Natural killer cell (primary cell): ENCODE measurements around the gene ADRA2C. TPM values are rescaled to one million over a fixed set of nuclear protein-coding genes. Genes with fewer than 3 reads are reported as not detected.

Experiments
- ATAC-seq, 3 donors: fragments of 150-1000 bp in 2 of 3; fragments of 200-7000 bp in 1 of 3; cut with Tn5 transposase; 1 replicate in 1 of 3; 2 replicates in 2 of 3; pipeline ENCODE4 v1.10.0; 2021; ENCODE audit warnings: mild to moderate bottlenecking in 2 of 3, moderate library complexity in 2 of 3
- DNase-seq, 2 donors: peaks; one replicate each; pipeline versions ENCODE4 v3.0.0 to v3.0.0-alpha.2; 2013 to 2021; ENCODE audit warnings: mixed read lengths in 1 of 2
- H3K27ac ChIP-seq: one replicate; pipeline ENCODE4 v1.5.1; 2013; ENCODE audit warnings: mild to moderate bottlenecking, low read length
- H3K27me3 ChIP-seq: one replicate; pipeline ENCODE4 v1.6.1; 2013; ENCODE audit warnings: low read length; ENCODE audit not compliant: control insufficient read depth, insufficient read depth
- H3K36me3 ChIP-seq: one replicate; pipeline ENCODE4 v1.6.1; 2013; ENCODE audit warnings: low read length; ENCODE audit not compliant: control insufficient read depth, insufficient read depth
- H3K4me1 ChIP-seq: one replicate; pipeline ENCODE4 v1.6.1; 2013; ENCODE audit warnings: low read length; ENCODE audit not compliant: control insufficient read depth, insufficient read depth
- H3K4me3 ChIP-seq: one replicate; pipeline ENCODE4 v1.5.1; 2013; ENCODE audit warnings: low read length
- H3K9me3 ChIP-seq: one replicate; pipeline ENCODE4 v1.6.1; 2013; ENCODE audit warnings: low read length; ENCODE audit not compliant: control insufficient read depth, insufficient read depth
- H3K27ac Mint-ChIP-seq, 2 donors: one replicate each; pipeline ENCODE4 v1.8.0; 2022; ENCODE audit warnings: mild to moderate bottlenecking in 2 of 2, mixed read lengths in 2 of 2, moderate library complexity in 1 of 2
- H3K27me3 Mint-ChIP-seq, 2 donors: one replicate each; pipeline ENCODE4 v1.8.0; 2022; ENCODE audit warnings: low read depth in 2 of 2, mixed read lengths in 2 of 2
- H3K36me3 Mint-ChIP-seq: one replicate; pipeline ENCODE4 v1.8.0; 2022; ENCODE audit warnings: mixed read lengths
- H3K4me1 Mint-ChIP-seq, 2 donors: one replicate each; pipeline ENCODE4 v1.8.0; 2022; ENCODE audit warnings: mixed read lengths in 2 of 2
- H3K4me3 Mint-ChIP-seq: one replicate; pipeline ENCODE4 v1.8.0; 2022; ENCODE audit warnings: mild to moderate bottlenecking, moderate library complexity, mixed read lengths
- H3K9me3 Mint-ChIP-seq, 2 donors: one replicate each; pipeline ENCODE4 v1.8.0; 2022; ENCODE audit warnings: mixed read lengths in 2 of 2
- WGBS: methylation state at CpG from one replicate; pipeline ENCODE4 v1.1.7; 2013; ENCODE audit warnings: missing lambda C conversion rate; ENCODE audit not compliant: insufficient coverage; 5-methylcytosine and 5-hydroxymethylcytosine counted together
- intact Hi-C: fragments of 100-400 bp; cut with micrococcal nuclease; formaldehyde crosslinking; loops from one replicate; pipeline ENCODE4 v1.14.2; 2022
- total RNA-seq, 4 donors: library from RNA; stranded (reverse); fragments of 120-200 nt in 1 of 4; gene quantifications; one replicate each; pipeline versions ENCODE4 v1.2.3 to v1.2.4, GENCODE V29; 2013 to 2022
- TF ChIP-seq, protein P1 (sequence below): fragments of 200-600 bp; IDR thresholded peaks from one replicate; pipeline ENCODE4 v1.8.0; 2022; ENCODE audit warnings: antibody characterized with exemption

The ADRA2C gene
- total RNA-seq, 3 donors from 2014 or later (not counting 1 experiment from before 2014, with no cell fraction given), result not detected

DNA sequence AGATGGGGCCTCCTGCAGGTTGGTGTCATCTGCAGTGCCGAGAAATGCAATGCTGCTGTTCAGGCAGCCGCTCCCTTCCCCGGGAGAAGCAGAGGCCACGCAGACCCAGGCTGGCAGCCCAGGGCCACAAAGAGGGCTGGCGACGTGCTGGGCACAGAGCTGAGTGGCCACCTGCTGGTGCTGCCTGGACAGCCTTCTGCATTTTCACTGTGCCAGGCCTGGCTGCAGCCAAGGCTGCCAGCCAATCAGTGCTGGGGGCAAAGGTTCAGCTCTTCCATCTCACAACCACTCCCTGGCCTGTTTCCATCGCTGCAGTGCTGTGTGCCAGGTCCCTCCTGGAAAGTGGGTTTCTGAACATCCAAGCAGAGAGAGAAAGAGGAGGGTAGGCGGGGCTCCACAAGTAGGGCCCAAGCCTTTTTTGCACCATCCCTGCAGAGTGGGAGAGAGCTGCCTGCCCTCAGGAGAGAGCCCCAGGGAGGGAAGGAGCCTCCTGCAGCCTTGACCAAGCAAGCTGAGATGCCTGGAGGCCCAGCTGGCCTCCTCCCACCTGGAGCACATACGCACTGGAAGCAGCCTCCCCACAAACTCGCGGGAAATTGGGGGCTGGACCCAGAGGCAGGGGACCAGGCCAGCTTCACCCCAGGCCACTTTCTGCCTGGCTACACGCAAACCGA lies 20.1 kb downstream of the ADRA2C start:
- Mint-ChIP-seq H3K36me3 (no peaks in the 10 kb centered on the region), H3K9me3 (no peaks in the 10 kb centered on the region), H3K27me3 (peaks cover 10 to 11% of the 10 kb centered on the region in 2 donors), H3K4me1 (no peaks in the 10 kb centered on the region), H3K4me3 (no peak overlapping the region), H3K27ac (no peak overlapping the region)
- WGBS, result 84% methylated on average over 13 of the region's 13 CpGs
- no peak overlapping the region for H3K4me3 ChIP-seq
- intact Hi-C loops, result no loop called here
- no peaks in the 10 kb centered on the region for H3K36me3 ChIP-seq
- H3K4me1 ChIP-seq, result no peaks in the 10 kb centered on the region
- DNase-seq (no peak), ATAC-seq (no peak)
- H3K27me3 ChIP-seq, result no peaks in the 10 kb centered on the region
- peaks cover 4% of the 10 kb centered on the region for H3K9me3 ChIP-seq
- TF ChIP-seq, protein P1, sequence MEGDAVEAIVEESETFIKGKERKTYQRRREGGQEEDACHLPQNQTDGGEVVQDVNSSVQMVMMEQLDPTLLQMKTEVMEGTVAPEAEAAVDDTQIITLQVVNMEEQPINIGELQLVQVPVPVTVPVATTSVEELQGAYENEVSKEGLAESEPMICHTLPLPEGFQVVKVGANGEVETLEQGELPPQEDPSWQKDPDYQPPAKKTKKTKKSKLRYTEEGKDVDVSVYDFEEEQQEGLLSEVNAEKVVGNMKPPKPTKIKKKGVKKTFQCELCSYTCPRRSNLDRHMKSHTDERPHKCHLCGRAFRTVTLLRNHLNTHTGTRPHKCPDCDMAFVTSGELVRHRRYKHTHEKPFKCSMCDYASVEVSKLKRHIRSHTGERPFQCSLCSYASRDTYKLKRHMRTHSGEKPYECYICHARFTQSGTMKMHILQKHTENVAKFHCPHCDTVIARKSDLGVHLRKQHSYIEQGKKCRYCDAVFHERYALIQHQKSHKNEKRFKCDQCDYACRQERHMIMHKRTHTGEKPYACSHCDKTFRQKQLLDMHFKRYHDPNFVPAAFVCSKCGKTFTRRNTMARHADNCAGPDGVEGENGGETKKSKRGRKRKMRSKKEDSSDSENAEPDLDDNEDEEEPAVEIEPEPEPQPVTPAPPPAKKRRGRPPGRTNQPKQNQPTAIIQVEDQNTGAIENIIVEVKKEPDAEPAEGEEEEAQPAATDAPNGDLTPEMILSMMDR, result no peak
- H3K27ac ChIP-seq, result no peak overlapping the region

DNA sequence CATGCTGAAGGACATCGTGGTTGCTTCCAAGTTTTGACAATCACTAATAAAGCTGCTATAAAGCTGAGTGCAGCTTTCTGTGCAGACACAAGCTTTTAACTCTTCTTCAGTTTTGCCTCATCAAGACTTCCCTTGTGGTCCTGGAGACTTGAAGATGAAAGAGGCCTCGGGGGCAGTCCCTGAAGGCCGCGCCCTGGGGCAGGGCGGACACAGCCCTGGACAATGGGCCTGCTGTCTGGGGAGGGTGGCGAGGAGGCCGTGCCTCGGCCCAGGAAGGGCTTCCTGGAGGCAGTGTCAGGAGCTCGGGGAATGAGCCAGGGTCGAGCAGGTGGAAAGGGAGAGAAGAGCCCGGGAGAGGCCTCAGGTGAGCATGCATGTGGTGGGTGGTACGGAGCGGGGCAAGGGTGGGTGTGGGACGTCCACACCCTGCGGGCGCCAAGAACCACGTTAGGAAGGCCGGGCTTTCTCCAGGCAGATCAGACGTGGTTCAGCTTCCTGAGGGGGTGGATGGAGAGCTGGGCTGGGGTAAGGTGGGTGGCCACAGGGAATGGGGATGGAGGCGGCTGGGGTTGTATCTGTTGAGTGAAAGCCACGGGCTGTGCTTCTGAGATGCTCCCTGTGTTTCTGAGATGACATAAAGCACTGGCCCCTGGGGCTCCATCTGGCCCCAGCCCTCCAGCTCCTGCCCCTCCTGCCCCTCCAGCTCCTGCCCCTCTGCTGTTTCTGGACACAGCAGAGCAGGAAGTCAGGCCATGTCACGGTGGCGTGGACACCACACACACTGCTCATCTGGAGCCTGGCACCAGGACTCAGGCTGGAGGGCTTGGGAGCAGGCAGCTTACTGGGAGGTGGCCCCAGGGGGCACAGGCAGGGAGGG lies 21.5 kb downstream of the ADRA2C start:
- Mint-ChIP-seq H3K4me1 (no peaks in the 10 kb centered on the region), H3K4me3 (no peak overlapping the region), H3K36me3 (no peaks in the 10 kb centered on the region), H3K9me3 (no peaks in the 10 kb centered on the region), H3K27me3 (peaks cover 16 to 18% of the 10 kb centered on the region in 2 donors), H3K27ac (no peak overlapping the region)
- 78% methylated on average over 23 of the region's 23 CpGs for WGBS
- no peak overlapping the region for H3K4me3 ChIP-seq
- ATAC-seq (no peak), DNase-seq (no peak)
- no peaks in the 10 kb centered on the region for H3K9me3 ChIP-seq
- H3K36me3 ChIP-seq, result no peaks in the 10 kb centered on the region
- H3K27ac ChIP-seq, result no peak overlapping the region
- TF ChIP-seq, protein P1, result no peak
- no peaks in the 10 kb centered on the region for H3K27me3 ChIP-seq
- intact Hi-C loops, result no loop called here
- no peaks in the 10 kb centered on the region for H3K4me1 ChIP-seq

DNA sequence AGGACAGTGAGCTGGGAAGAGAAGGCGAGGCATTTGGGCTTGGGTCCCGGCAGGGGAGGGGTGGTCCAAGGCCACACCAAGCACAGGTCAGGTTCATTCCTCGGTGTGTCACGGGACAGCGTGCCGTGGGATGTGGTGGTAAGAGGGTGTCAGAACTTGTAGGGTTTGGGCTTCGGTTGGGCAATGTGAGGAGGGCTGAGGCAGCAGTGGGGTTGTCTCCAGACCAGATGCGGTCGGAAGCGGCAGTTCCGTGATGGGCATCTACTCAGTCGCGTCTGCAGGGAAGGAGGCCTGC lies 22.1 kb downstream of the ADRA2C start:
- ATAC-seq, result no peak
- Mint-ChIP-seq H3K27ac (no peak overlapping the region), H3K9me3 (no peaks in the 10 kb centered on the region), H3K4me1 (no peaks in the 10 kb centered on the region), H3K4me3 (no peak overlapping the region), H3K36me3 (no peaks in the 10 kb centered on the region), H3K27me3 (peaks cover 21 to 24% of the 10 kb centered on the region in 2 donors)
- Histone ChIP-seq H3K4me3 (no peak overlapping the region), H3K27ac (no peak overlapping the region), H3K36me3 (no peaks in the 10 kb centered on the region), H3K27me3 (no peaks in the 10 kb centered on the region), H3K9me3 (no peaks in the 10 kb centered on the region), H3K4me1 (no peaks in the 10 kb centered on the region)
- TF ChIP-seq, protein P1, result no peak
- 85% methylated on average over 13 of the region's 13 CpGs for WGBS
- no peak for DNase-seq
- intact Hi-C loops, result no loop called here
